WTC11 (cell line): Measurements from ENCODE around the gene STK35. TPM values are rescaled to one million over a fixed set of nuclear protein-coding genes. Genes with fewer than 3 reads are reported as not detected.

Experiments used
- ATAC-seq: fragments of 200-7000 bp; cut with Tn5 transposase; 2 replicates; pipeline ENCODE4 v1.10.0; 2021; ENCODE audit warnings: mild to moderate bottlenecking, moderate library complexity
- CTCF ChIA-PET: fragments of 300-600 bp; sonication (Branson Sonifier 250); formaldehyde crosslinking; loops from one replicate; lab custom pipeline; 2021; ENCODE audit warnings: antibody characterized with exemption; lab: Charles Lee
- POLR2A ChIA-PET: fragments of 350-600 bp; sonication (Branson Sonifier 250); formaldehyde crosslinking; loops from one replicate; lab custom pipeline; 2021; ENCODE audit warnings: antibody characterized with exemption; lab: Charles Lee
- DNase-seq: peaks from one replicate; pipeline ENCODE4 v3.0.0; 2021; ENCODE audit warnings: low spot score
- H3K27ac Mint-ChIP-seq: 2 replicates; pipeline ENCODE4 v1.8.0; 2021; ENCODE audit warnings: mixed read lengths
- H3K27me3 Mint-ChIP-seq: 2 replicates; pipeline ENCODE4 v1.8.0; 2021; ENCODE audit warnings: low read depth, mild to moderate bottlenecking, moderate library complexity, mixed read lengths
- H3K36me3 Mint-ChIP-seq: 2 replicates; pipeline ENCODE4 v1.8.0; 2021; ENCODE audit warnings: mixed read lengths
- H3K4me1 Mint-ChIP-seq: 2 replicates; pipeline ENCODE4 v1.8.0; 2022; ENCODE audit warnings: mixed read lengths
- H3K4me3 Mint-ChIP-seq: 2 replicates; pipeline ENCODE4 v1.8.0; 2021; ENCODE audit warnings: mild to moderate bottlenecking, moderate library complexity, mixed read lengths
- H3K9me3 Mint-ChIP-seq: 2 replicates; pipeline ENCODE4 v1.8.0; 2021; ENCODE audit warnings: mixed read lengths
- CREM ChIP-seq: sonication (generic); formaldehyde crosslinking; IDR thresholded peaks from 2 replicates; pipeline ENCODE4 v1.8.1; 2022; ENCODE audit warnings: mild to moderate bottlenecking, missing genetic modification reagents, moderate library complexity
- EMX1 ChIP-seq: fragments of 250-450 bp; sonication (Bioruptor Pico); IDR thresholded peaks from 2 replicates; pipeline ENCODE4 v1.8.0; 2021; ENCODE audit warnings: mild to moderate bottlenecking
- ERG ChIP-seq: fragments of 250-450 bp; sonication (Bioruptor Pico); IDR thresholded peaks from 2 replicates; pipeline ENCODE4 v1.8.0; 2021; ENCODE audit warnings: mild to moderate bottlenecking
- ETV6 ChIP-seq: sonication (generic); formaldehyde crosslinking; IDR thresholded peaks from 2 replicates; pipeline ENCODE4 v1.8.1; 2022; ENCODE audit warnings: mild to moderate bottlenecking, missing genetic modification reagents
- HMGA2 ChIP-seq: fragments of 250-450 bp; sonication (Bioruptor Pico); IDR thresholded peaks from 2 replicates; pipeline ENCODE4 v1.4.0; 2021; ENCODE audit warnings: mild to moderate bottlenecking, moderate library complexity
- IRF2 ChIP-seq: sonication (generic); formaldehyde crosslinking; IDR thresholded peaks from 2 replicates; pipeline ENCODE4 v1.8.0; 2022; ENCODE audit warnings: low read depth, missing genetic modification reagents, borderline replicate concordance
- KAT7 ChIP-seq: sonication (generic); formaldehyde crosslinking; IDR thresholded peaks from 2 replicates; pipeline ENCODE4 v1.8.1; 2023; ENCODE audit warnings: missing genetic modification reagents, mild to moderate bottlenecking, borderline replicate concordance
- NR3C1 ChIP-seq: sonication (generic); formaldehyde crosslinking; conservative IDR thresholded peaks from 2 replicates; pipeline ENCODE4 v1.8.1; 2023; ENCODE audit warnings: low read depth, mild to moderate bottlenecking, missing genetic modification reagents
- PRDM15 ChIP-seq: sonication (generic); formaldehyde crosslinking; IDR thresholded peaks from 2 replicates; pipeline ENCODE4 v1.8.0; 2022; ENCODE audit warnings: missing genetic modification reagents
- PRRX2 ChIP-seq: fragments of 250-450 bp; sonication (Bioruptor Pico); IDR thresholded peaks from 2 replicates; pipeline ENCODE4 v1.8.0; 2021; ENCODE audit warnings: mild to moderate bottlenecking
- RORB ChIP-seq: fragments of 250-450 bp; sonication (Bioruptor Pico); IDR thresholded peaks from 2 replicates; pipeline ENCODE4 v1.9.0; 2021; ENCODE audit warnings: mild to moderate bottlenecking
- SMAD4 ChIP-seq: sonication (generic); formaldehyde crosslinking; IDR thresholded peaks from 2 replicates; pipeline ENCODE4 v1.8.0; 2022; ENCODE audit warnings: mild to moderate bottlenecking, missing genetic modification reagents
- TCF7 ChIP-seq: sonication (generic); formaldehyde crosslinking; IDR thresholded peaks from 2 replicates; pipeline ENCODE4 v1.8.0; 2022; ENCODE audit warnings: mild to moderate bottlenecking, low read depth, missing genetic modification reagents, moderate library complexity
- ZMAT4 ChIP-seq: fragments of 250-450 bp; sonication (Bioruptor Pico); IDR thresholded peaks from 2 replicates; pipeline ENCODE4 v1.9.0; 2021; ENCODE audit warnings: mild to moderate bottlenecking
- ZNF232 ChIP-seq: sonication (generic); formaldehyde crosslinking; IDR thresholded peaks from 2 replicates; pipeline ENCODE4 v1.8.0; 2022; ENCODE audit warnings: mild to moderate bottlenecking, missing genetic modification reagents
- ZNF263 ChIP-seq: sonication (generic); formaldehyde crosslinking; IDR thresholded peaks from 2 replicates; pipeline ENCODE4 v1.8.1; 2022; ENCODE audit warnings: low read depth, mild to moderate bottlenecking, moderate library complexity, missing genetic modification reagents
- ZNF317 ChIP-seq: sonication (generic); formaldehyde crosslinking; IDR thresholded peaks from 2 replicates; pipeline ENCODE4 v1.8.1; 2023; ENCODE audit warnings: low read depth, mild to moderate bottlenecking, moderate library complexity, missing genetic modification reagents, borderline replicate concordance
- ZNF396 ChIP-seq: fragments of 250-450 bp; sonication (Bioruptor Pico); IDR thresholded peaks from 2 replicates; pipeline ENCODE4 v1.8.0; 2021; ENCODE audit warnings: mild to moderate bottlenecking, moderate library complexity, borderline replicate concordance
- ZNF416 ChIP-seq: fragments of 250-450 bp; sonication (Bioruptor Pico); IDR thresholded peaks from 2 replicates; pipeline ENCODE4 v1.9.0; 2021; ENCODE audit warnings: mild to moderate bottlenecking, inconsistent platforms
- ZNF671 ChIP-seq: fragments of 250-450 bp; sonication (Bioruptor Pico); IDR thresholded peaks from 2 replicates; pipeline ENCODE4 v1.8.0; 2021; ENCODE audit warnings: mild to moderate bottlenecking
- total RNA-seq: library from RNA; stranded (reverse); gene quantifications from 3 replicates; pipeline ENCODE4 v1.2.3, GENCODE V29; 2021

The STK35 gene
- total RNA-seq, 1 experiment from 2014 or later, result 37.2 TPM

- TF ChIP-seq ETV6 (no peak), ZNF396 (no peak)
Measured at GRCh38 chr20:2156224-2156623, 54.6 kb downstream of the STK35 start (continued).

GRCh38 chr20:2156666-2157624 lies 55.3 kb downstream of the STK35 start:
- DNase-seq (no peak), ATAC-seq (no peak)
- CTCF ChIA-PET, result interaction anchor here (2.3 kb wide), 1 partner anchor 16 kb away, joined by 8 read pairs; no protein-coding TSS in a partner anchor
- no peaks in the 10 kb centered on the region for H3K4me1 Mint-ChIP-seq
- no peak overlapping the region for H3K27ac Mint-ChIP-seq
- no peaks in the 10 kb centered on the region for H3K9me3 Mint-ChIP-seq
- POLR2A ChIA-PET, result no interaction called here
- H3K27me3 Mint-ChIP-seq, result no peaks in the 10 kb centered on the region
- H3K4me3 Mint-ChIP-seq, result no peak overlapping the region
- TF ChIP-seq ERG (CRISPR knock-in tag), result no peak
- no peak for TF ChIP-seq ETV6
- TF ChIP-seq ZNF671, result no peak
- no peak for TF ChIP-seq NR3C1 (CRISPR knock-in tag)
- TF ChIP-seq ZMAT4 (CRISPR knock-in tag), result no peak
- no peak for TF ChIP-seq ZNF263 (CRISPR knock-in tag)
- no peak for TF ChIP-seq PRRX2 (CRISPR knock-in tag)
- no peak for TF ChIP-seq KAT7
- TF ChIP-seq EMX1 (CRISPR knock-in tag), result no peak
- TF ChIP-seq RORB (CRISPR knock-in tag), result no peak
- TF ChIP-seq HMGA2 (CRISPR knock-in tag), result no peak
- TF ChIP-seq ZNF317 (CRISPR knock-in tag), result no peak
- TF ChIP-seq SMAD4 (CRISPR knock-in tag), result no peak
- TF ChIP-seq IRF2 (CRISPR knock-in tag), result no peak
- no peak for TF ChIP-seq CREM
- TF ChIP-seq ZNF232 (CRISPR knock-in tag), result no peak
- TF ChIP-seq ZNF416 (CRISPR knock-in tag), result no peak
- TF ChIP-seq TCF7 (CRISPR knock-in tag), result no peak
- TF ChIP-seq, all 79 proteins: peak for 0
- H3K36me3 Mint-ChIP-seq, result no peaks in the 10 kb centered on the region

GRCh38 chr20:2162125-2162822 lies 60.6 kb downstream of the STK35 start:
- ChIA-PET POLR2A (no interaction called here), CTCF (interaction anchor here (0.8 to 4.6 kb wide), 4 partner anchors 11 to 197 kb away, joined by 3 to 35 read pairs (median 3); no protein-coding TSS in a partner anchor)
- DNase-seq (no peak), ATAC-seq (no peak)
- H3K27me3 Mint-ChIP-seq, result no peaks in the 10 kb centered on the region
- no peaks in the 10 kb centered on the region for H3K36me3 Mint-ChIP-seq
- H3K4me1 Mint-ChIP-seq, result peaks cover 8% of the 10 kb centered on the region; the same call in 1 of the 2 replicates
- H3K27ac Mint-ChIP-seq, result no peak overlapping the region
- no peak for TF ChIP-seq PRDM15 (CRISPR knock-in tag)
- TF ChIP-seq NR3C1 (CRISPR knock-in tag), result no peak
- H3K4me3 Mint-ChIP-seq, result no peak overlapping the region
- no peaks in the 10 kb centered on the region for H3K9me3 Mint-ChIP-seq
